Measurements from ENCODE around the gene IFT122.
A peak's percentile ranks its signal among the peaks of the same experiment; 100 is the strongest.
"Not testable (repeated sequence)": the region's sequence is repeated elsewhere in the genome, so short reads cannot be mapped to it uniquely, and the experiment has no call there.

IFT122 gene
- total RNA-seq, result 20.2 to 34.0 (median 32.5) reads per million in 3 donors

GRCh38 chr3:129439817-129440617 lies at the start of gene IFT122, which contains the start of gene MBD4:
Gene IFT122, plus strand, starts transcription at chr3:129440224. Its CDS starts 107 bp downstream, at chr3:129440331.
Gene MBD4, minus strand, starts transcription at chr3:129439948. Its CDS starts 115 bp downstream, at chr3:129439833.
- Histone ChIP-seq H3K9me3 (ENCODE audit: control insufficient read depth, low read length) (no peaks in the 10 kb centered on the region), H3K36me3 (ENCODE audit: control insufficient read depth, insufficient read depth, low read length) (peaks cover 18% of the 10 kb centered on the region), H3K27me3 (replicated peaks; ENCODE audit: control insufficient read depth, insufficient read depth, low read length, poor library complexity, severe bottlenecking) (no peaks in the 10 kb centered on the region), H3K4me1 (ENCODE audit: control insufficient read depth, insufficient read depth, low read length, poor library complexity, severe bottlenecking) (peaks cover 16% of the 10 kb centered on the region), H3K27ac (ENCODE audit: insufficient read depth, low read length, poor library complexity, severe bottlenecking) (peak within 1 kb of the TSS; percentile 86), H3K4me3 (ENCODE audit: insufficient read depth, low read depth, low read length, poor library complexity, severe bottlenecking) (peak within 1 kb of the TSS; percentile 95)
- peak; percentile 98 to 99 (median 99) for DNase-seq

- not testable (repeated sequence) for H3K27me3 ChIP-seq (replicated peaks; ENCODE audit: control insufficient read depth, insufficient read depth, low read length, poor library complexity, severe bottlenecking); H3K9me3 ChIP-seq (ENCODE audit: control insufficient read depth, low read length); H3K27ac ChIP-seq (ENCODE audit: insufficient read depth, low read length, poor library complexity, severe bottlenecking); H3K4me3 ChIP-seq (ENCODE audit: insufficient read depth, low read depth, low read length, poor library complexity, severe bottlenecking); DNase-seq; H3K4me1 ChIP-seq (ENCODE audit: control insufficient read depth, insufficient read depth, low read length, poor library complexity, severe bottlenecking)
- H3K36me3 ChIP-seq (ENCODE audit: control insufficient read depth, insufficient read depth, low read length), result peaks cover 38% of the 10 kb centered on the region
Observed at GRCh38 chr3:129391583-129391982, 48.4 kb upstream of the IFT122 start.

GRCh38 chr3:129392106-129392887 lies 47.7 kb upstream of the IFT122 start:
- not testable (repeated sequence) for H3K27ac ChIP-seq (ENCODE audit: insufficient read depth, low read length, poor library complexity, severe bottlenecking); H3K27me3 ChIP-seq (replicated peaks; ENCODE audit: control insufficient read depth, insufficient read depth, low read length, poor library complexity, severe bottlenecking)
- peaks cover 40% of the 10 kb centered on the region for H3K36me3 ChIP-seq (ENCODE audit: control insufficient read depth, insufficient read depth, low read length)

GRCh38 chr3:129393271-129393670 lies 46.8 kb upstream of the IFT122 start:
- DNase-seq, result no peak
- Histone ChIP-seq H3K9me3 (ENCODE audit: control insufficient read depth, low read length) (no peaks in the 10 kb centered on the region), H3K27ac (ENCODE audit: insufficient read depth, low read length, poor library complexity, severe bottlenecking) (no peak overlapping the region), H3K4me1 (ENCODE audit: control insufficient read depth, insufficient read depth, low read length, poor library complexity, severe bottlenecking) (peaks cover 8% of the 10 kb centered on the region), H3K4me3 (ENCODE audit: insufficient read depth, low read depth, low read length, poor library complexity, severe bottlenecking) (no peak overlapping the region), H3K27me3 (replicated peaks; ENCODE audit: control insufficient read depth, insufficient read depth, low read length, poor library complexity, severe bottlenecking) (no peaks in the 10 kb centered on the region), H3K36me3 (ENCODE audit: control insufficient read depth, insufficient read depth, low read length) (peaks cover 37% of the 10 kb centered on the region)

More at GRCh38 chr3:129392106-129392887, 47.7 kb upstream of the IFT122 start:
- H3K4me3 ChIP-seq (ENCODE audit: insufficient read depth, low read depth, low read length, poor library complexity, severe bottlenecking); DNase-seq; H3K4me1 ChIP-seq (ENCODE audit: control insufficient read depth, insufficient read depth, low read length, poor library complexity, severe bottlenecking); H3K9me3 ChIP-seq (ENCODE audit: control insufficient read depth, low read length): not testable (repeated sequence)

GRCh38 chr3:129393760-129394564 lies 46.1 kb upstream of the IFT122 start:
- H3K9me3 ChIP-seq (ENCODE audit: control insufficient read depth, low read length); H3K27ac ChIP-seq (ENCODE audit: insufficient read depth, low read length, poor library complexity, severe bottlenecking); H3K4me3 ChIP-seq (ENCODE audit: insufficient read depth, low read depth, low read length, poor library complexity, severe bottlenecking); DNase-seq; H3K27me3 ChIP-seq (replicated peaks; ENCODE audit: control insufficient read depth, insufficient read depth, low read length, poor library complexity, severe bottlenecking): not testable (repeated sequence)
- Histone ChIP-seq H3K36me3 (ENCODE audit: control insufficient read depth, insufficient read depth, low read length) (peaks cover 34% of the 10 kb centered on the region), H3K4me1 (ENCODE audit: control insufficient read depth, insufficient read depth, low read length, poor library complexity, severe bottlenecking) (peaks cover 15% of the 10 kb centered on the region)

- Histone ChIP-seq H3K27me3 (replicated peaks; ENCODE audit: control insufficient read depth, insufficient read depth, low read length, poor library complexity, severe bottlenecking) (no peaks in the 10 kb centered on the region), H3K4me1 (ENCODE audit: control insufficient read depth, insufficient read depth, low read length, poor library complexity, severe bottlenecking) (peaks cover 15% of the 10 kb centered on the region), H3K9me3 (ENCODE audit: control insufficient read depth, low read length) (no peaks in the 10 kb centered on the region), H3K27ac (ENCODE audit: insufficient read depth, low read length, poor library complexity, severe bottlenecking) (peak overlapping the region; percentile 91), H3K4me3 (ENCODE audit: insufficient read depth, low read depth, low read length, poor library complexity, severe bottlenecking) (peak overlapping the region; percentile 88), H3K36me3 (ENCODE audit: control insufficient read depth, insufficient read depth, low read length) (peaks cover 12% of the 10 kb centered on the region)
- peak in 1 of 3 donors; percentile 3 for DNase-seq
Observed at GRCh38 chr3:129398803-129399144, 41.2 kb upstream of the IFT122 start.

GRCh38 chr3:129399145-129399894 lies 40.7 kb upstream of the IFT122 start:
- Histone ChIP-seq H3K27ac (ENCODE audit: insufficient read depth, low read length, poor library complexity, severe bottlenecking) (peak overlapping the region; percentile 91), H3K4me1 (ENCODE audit: control insufficient read depth, insufficient read depth, low read length, poor library complexity, severe bottlenecking) (peaks cover 15% of the 10 kb centered on the region), H3K27me3 (replicated peaks; ENCODE audit: control insufficient read depth, insufficient read depth, low read length, poor library complexity, severe bottlenecking) (no peaks in the 10 kb centered on the region), H3K36me3 (ENCODE audit: control insufficient read depth, insufficient read depth, low read length) (peaks cover 12% of the 10 kb centered on the region), H3K9me3 (ENCODE audit: control insufficient read depth, low read length) (no peaks in the 10 kb centered on the region), H3K4me3 (ENCODE audit: insufficient read depth, low read depth, low read length, poor library complexity, severe bottlenecking) (peak overlapping the region; percentile 88)
- DNase-seq, result peak; percentile 48 to 70 (median 62)

- H3K27ac ChIP-seq (ENCODE audit: insufficient read depth, low read length, poor library complexity, severe bottlenecking), result peak overlapping the region; percentile 91
- H3K4me3 ChIP-seq (ENCODE audit: insufficient read depth, low read depth, low read length, poor library complexity, severe bottlenecking), result no peak overlapping the region
- H3K4me1 ChIP-seq (ENCODE audit: control insufficient read depth, insufficient read depth, low read length, poor library complexity, severe bottlenecking), result peaks cover 15% of the 10 kb centered on the region
- H3K9me3 ChIP-seq (ENCODE audit: control insufficient read depth, low read length), result no peaks in the 10 kb centered on the region
- peaks cover 12% of the 10 kb centered on the region for H3K36me3 ChIP-seq (ENCODE audit: control insufficient read depth, insufficient read depth, low read length)
- H3K27me3 ChIP-seq (replicated peaks; ENCODE audit: control insufficient read depth, insufficient read depth, low read length, poor library complexity, severe bottlenecking), result no peaks in the 10 kb centered on the region
- no peak for DNase-seq
Observed at GRCh38 chr3:129399895-129400357, 40.1 kb upstream of the IFT122 start.

GRCh38 chr3:129402210-129402609 lies 37.8 kb upstream of the IFT122 start:
- Histone ChIP-seq H3K27me3 (replicated peaks; ENCODE audit: control insufficient read depth, insufficient read depth, low read length, poor library complexity, severe bottlenecking) (no peaks in the 10 kb centered on the region), H3K4me3 (ENCODE audit: insufficient read depth, low read depth, low read length, poor library complexity, severe bottlenecking) (no peak overlapping the region), H3K9me3 (ENCODE audit: control insufficient read depth, low read length) (no peaks in the 10 kb centered on the region), H3K36me3 (ENCODE audit: control insufficient read depth, insufficient read depth, low read length) (no peaks in the 10 kb centered on the region), H3K4me1 (ENCODE audit: control insufficient read depth, insufficient read depth, low read length, poor library complexity, severe bottlenecking) (peaks cover 15% of the 10 kb centered on the region), H3K27ac (ENCODE audit: insufficient read depth, low read length, poor library complexity, severe bottlenecking) (no peak overlapping the region)
- DNase-seq, result no peak
